HCT116 (cell line): ENCODE results near the gene CCDC158. TPM values are rescaled to one million over a fixed set of nuclear protein-coding genes. Genes with fewer than 3 reads are reported as not detected.

ENCODE experiments used
- ATAC-seq: fragments of 200-7000 bp; cut with Tn5 transposase; 2 replicates; pipeline ENCODE4 v1.9.1; 2020; ENCODE audit warnings: mild to moderate bottlenecking, moderate library complexity
- BruUV-seq: library from RNA; stranded (reverse); fragments of 400-500 nt; replicated peaks from 2 replicates; lab custom pipeline; 2021; lab: Mats Ljungman, UMichigan
- CTCF ChIA-PET: fragments of 300-600 bp; sonication (Branson Sonifier 250); formaldehyde crosslinking; loops from one replicate; lab custom pipeline; 2021; ENCODE audit warnings: antibody characterized with exemption; lab: Charles Lee
- POLR2A ChIA-PET: fragments of 300-600, 350-600 bp; sonication (Branson Sonifier 250); formaldehyde crosslinking; loops from one replicate; lab custom pipeline; 2021; ENCODE audit warnings: antibody characterized with exemption; lab: Charles Lee
- RAD21 ChIA-PET, 2 experiments: fragments of 300-600 bp; sonication (Branson Sonifier 250); formaldehyde crosslinking; loops; one replicate each; lab custom pipeline; 2023; ENCODE audit warnings: low total read pairs in 2 of 2; ENCODE audit not compliant: uncharacterized antibody in 2 of 2, unreplicated experiment in 2 of 2, low non-redundant PET in 1 of 2; lab: Charles Lee
- DNase-seq: peaks from one replicate; pipeline ENCODE4 v3.0.0-alpha.2; 2010; ENCODE audit warnings: low read depth, low spot score
- H2AFZ ChIP-seq: fragments of 200-600 bp; shearing (Covaris generic), sonication (generic); 2 replicates; pipeline ENCODE4 v1.6.1; 2017; ENCODE audit warnings: low read depth, mixed run types, mixed read lengths, antibody characterized with exemption, low read length; ENCODE audit not compliant: poor library complexity, severe bottlenecking
- H3K27ac ChIP-seq: 2 replicates; pipeline ENCODE4 v1.5.1; 2012; ENCODE audit warnings: low read depth, low read length
- H3K27me3 ChIP-seq: fragments of 200-600 bp; sonication (generic); 2 replicates; pipeline ENCODE4 v1.6.1; 2016; ENCODE audit warnings: mixed run types, low read length, mixed read lengths; ENCODE audit not compliant: insufficient read depth
- H3K36me3 ChIP-seq, 2 experiments: fragments of 200-500 bp in 1 of 2; fragments of 200-600 bp in 1 of 2; sonication (Bioruptor generic) in 1 of 2; sonication (generic) in 1 of 2; 2 replicates each; pipeline versions ENCODE4 v1.5.1 to v1.6.1; 2014 to 2016; ENCODE audit warnings: low read length in 2 of 2, inconsistent platforms in 1 of 2, mixed read lengths in 1 of 2, mixed run types in 1 of 2; ENCODE audit not compliant: insufficient read depth in 2 of 2, control insufficient read depth in 1 of 2
- H3K4me1 ChIP-seq, 2 experiments: fragments of 200-600 bp in 1 of 2; sonication (generic) in 1 of 2; 2 replicates each; pipeline versions ENCODE4 v1.5.1 to v1.6.1; 2012 to 2017; ENCODE audit warnings: low read length in 2 of 2, inconsistent platforms in 1 of 2, mild to moderate bottlenecking in 1 of 2, mixed read lengths in 1 of 2, mixed run types in 1 of 2, moderate library complexity in 1 of 2; ENCODE audit not compliant: insufficient read depth in 2 of 2, control insufficient read depth in 1 of 2
- H3K4me2 ChIP-seq: fragments of 200-600 bp; sonication (generic); 2 replicates; pipeline ENCODE4 v1.6.1; 2017; ENCODE audit warnings: mixed run types, low read length, mixed read lengths
- H3K4me3 ChIP-seq, 2 experiments: fragments of 200-600 bp in 1 of 2; sonication (generic) in 1 of 2; replicated peaks in 1 of 2; 2 replicates each; pipeline ENCODE4 v1.5.1; 2011 to 2016; ENCODE audit warnings: low read length in 2 of 2, control low read depth in 1 of 2, low read depth in 1 of 2, mild to moderate bottlenecking in 1 of 2, mixed read lengths in 1 of 2, mixed run types in 1 of 2
- H3K79me2 ChIP-seq: fragments of 200-600 bp; sonication (generic); 2 replicates; pipeline ENCODE4 v1.6.1; 2017; ENCODE audit warnings: mild to moderate bottlenecking, mixed run types, low read length, moderate library complexity, mixed read lengths; ENCODE audit not compliant: insufficient read depth
- H3K9ac ChIP-seq: fragments of 200-600 bp; sonication (generic); 2 replicates; pipeline ENCODE4 v1.6.1; 2016; ENCODE audit warnings: low read length, mixed read lengths
- H3K9me2 ChIP-seq: fragments of 200-600 bp; sonication (generic), shearing (Covaris generic); 2 replicates; pipeline ENCODE4 v1.6.1; 2017; ENCODE audit warnings: mixed run types, mild to moderate bottlenecking, moderate library complexity; ENCODE audit not compliant: insufficient read depth
- H3K9me3 ChIP-seq, 2 experiments: fragments of 200-500 bp in 1 of 2; fragments of 200-600 bp in 1 of 2; sonication (Bioruptor generic) in 1 of 2; sonication (generic) in 1 of 2; 2 replicates each; pipeline ENCODE4 v1.6.1; 2014 to 2017; ENCODE audit warnings: low read length in 2 of 2, mixed read lengths in 2 of 2, inconsistent platforms in 1 of 2, low read depth in 1 of 2, mild to moderate bottlenecking in 1 of 2, mixed run types in 1 of 2, moderate library complexity in 1 of 2; ENCODE audit not compliant: control insufficient read depth in 1 of 2, insufficient read depth in 1 of 2
- H4K20me1 ChIP-seq: fragments of 200-600 bp; sonication (generic), shearing (Covaris generic); 2 replicates; pipeline ENCODE4 v1.6.1; 2017; ENCODE audit warnings: mixed run types, mild to moderate bottlenecking, moderate library complexity; ENCODE audit not compliant: insufficient read depth
- CBX3 ChIP-seq: IDR thresholded peaks from 2 replicates; pipeline ENCODE4 v1.6.1; 2012; ENCODE audit warnings: low read depth
- CEBPB ChIP-seq: IDR thresholded peaks from 2 replicates; pipeline ENCODE4 v1.6.1; 2012; ENCODE audit warnings: low read depth
- EZH2phosphoT487 ChIP-seq: fragments of 200-600 bp; IDR thresholded peaks from 2 replicates; pipeline ENCODE4 v1.6.1; 2018; ENCODE audit warnings: antibody characterized with exemption, borderline replicate concordance
- POLR2A ChIP-seq: IDR thresholded peaks from 2 replicates; pipeline ENCODE4 v1.7.0; 2011; ENCODE audit warnings: borderline replicate concordance; ENCODE audit not compliant: insufficient read depth, insufficient read length; ENCODE audit errors: extremely low read depth
- POLR2AphosphoS5 ChIP-seq: IDR thresholded peaks from 2 replicates; pipeline ENCODE4 v1.6.1; 2011; ENCODE audit warnings: mild to moderate bottlenecking, low read depth, low read length, moderate library complexity
- SP1 ChIP-seq: IDR thresholded peaks from 2 replicates; pipeline ENCODE4 v1.6.1; 2012; ENCODE audit warnings: low read depth
- TCF7L2 ChIP-seq: IDR thresholded peaks from 2 replicates; pipeline ENCODE4 v1.7.0; 2011; ENCODE audit warnings: borderline replicate concordance, inconsistent platforms; ENCODE audit not compliant: insufficient read depth, insufficient read length; ENCODE audit errors: extremely low read depth
- ZBTB33 ChIP-seq: IDR thresholded peaks from 2 replicates; pipeline ENCODE4 v1.6.1; 2011; ENCODE audit warnings: mild to moderate bottlenecking, low read length, moderate library complexity; ENCODE audit not compliant: insufficient replicate concordance; ENCODE audit errors: extremely low read depth
- ZFX ChIP-seq: fragments of 450-650 bp; IDR thresholded peaks from 2 replicates; pipeline ENCODE4 v1.6.1; 2017
- ZNF274 ChIP-seq: fragments of 200-500 bp; sonication (Bioruptor generic); IDR thresholded peaks from 2 replicates; pipeline ENCODE4 v1.6.1; 2014; ENCODE audit warnings: mild to moderate bottlenecking, low read depth, low read length, inconsistent platforms
- intact Hi-C: fragments of 100-400 bp; cut with micrococcal nuclease; formaldehyde crosslinking; loops from 2 replicates; pipeline ENCODE4 v1.10.0; 2022
- total RNA-seq: library from RNA; stranded (reverse); gene quantifications from one replicate; pipeline ENCODE4 v1.2.1, GENCODE V29; 2021; ENCODE audit not compliant: unreplicated experiment
- TF ChIP-seq, protein P1 (sequence below): IDR thresholded peaks from 2 replicates; pipeline ENCODE4 v1.6.1; 2012; ENCODE audit warnings: low read depth
- TF ChIP-seq, protein P2 (sequence below): IDR thresholded peaks from 2 replicates; pipeline ENCODE4 v1.6.1; 2012

CCDC158 gene
- total RNA-seq, 1 experiment from 2014 or later: not detected

DNA sequence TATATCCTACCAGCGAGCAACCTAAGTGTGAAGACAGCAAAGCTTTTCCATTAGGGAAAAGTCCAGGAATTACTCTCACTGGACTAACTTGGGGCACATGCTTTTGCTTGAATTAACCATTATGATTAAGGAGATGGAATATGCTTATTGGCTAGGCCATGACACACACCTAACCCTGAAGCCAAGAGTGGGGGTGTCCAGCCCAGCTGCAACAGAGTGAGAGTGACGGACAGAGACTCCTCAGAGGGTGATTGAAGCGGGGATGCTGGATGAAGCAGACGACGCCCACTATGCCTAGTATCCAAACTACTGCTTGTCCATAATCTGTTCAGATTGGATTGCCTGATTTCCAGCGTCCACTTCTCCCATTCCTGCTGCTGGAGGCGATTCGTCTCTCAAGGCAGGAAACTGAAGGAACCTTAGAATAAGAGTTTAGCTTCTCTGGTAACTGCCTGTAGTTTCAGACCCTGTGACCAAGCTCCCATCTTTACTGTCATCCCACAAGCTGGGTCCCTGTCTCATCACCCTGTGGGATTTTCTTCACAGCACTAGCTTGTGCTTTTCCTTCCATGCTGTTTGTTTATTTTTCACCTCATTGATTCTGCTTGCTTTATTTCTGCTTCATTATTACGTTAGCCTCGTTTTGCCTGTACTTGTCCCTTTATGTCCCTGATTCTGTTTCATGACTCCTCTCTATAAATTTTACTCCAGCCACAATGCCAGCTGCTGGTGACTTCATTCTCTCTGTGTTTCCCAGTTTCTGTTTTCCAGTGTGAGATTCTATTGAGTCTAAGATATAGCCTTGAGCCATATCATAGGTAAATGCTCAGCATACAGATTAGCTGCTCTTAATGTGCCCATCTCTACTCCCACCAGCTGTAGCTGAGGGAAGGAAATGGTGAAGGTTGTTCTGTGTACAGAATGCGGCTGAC lies 150.4 kb downstream of the CCDC158 start (continued):
- TF ChIP-seq, protein P1, sequence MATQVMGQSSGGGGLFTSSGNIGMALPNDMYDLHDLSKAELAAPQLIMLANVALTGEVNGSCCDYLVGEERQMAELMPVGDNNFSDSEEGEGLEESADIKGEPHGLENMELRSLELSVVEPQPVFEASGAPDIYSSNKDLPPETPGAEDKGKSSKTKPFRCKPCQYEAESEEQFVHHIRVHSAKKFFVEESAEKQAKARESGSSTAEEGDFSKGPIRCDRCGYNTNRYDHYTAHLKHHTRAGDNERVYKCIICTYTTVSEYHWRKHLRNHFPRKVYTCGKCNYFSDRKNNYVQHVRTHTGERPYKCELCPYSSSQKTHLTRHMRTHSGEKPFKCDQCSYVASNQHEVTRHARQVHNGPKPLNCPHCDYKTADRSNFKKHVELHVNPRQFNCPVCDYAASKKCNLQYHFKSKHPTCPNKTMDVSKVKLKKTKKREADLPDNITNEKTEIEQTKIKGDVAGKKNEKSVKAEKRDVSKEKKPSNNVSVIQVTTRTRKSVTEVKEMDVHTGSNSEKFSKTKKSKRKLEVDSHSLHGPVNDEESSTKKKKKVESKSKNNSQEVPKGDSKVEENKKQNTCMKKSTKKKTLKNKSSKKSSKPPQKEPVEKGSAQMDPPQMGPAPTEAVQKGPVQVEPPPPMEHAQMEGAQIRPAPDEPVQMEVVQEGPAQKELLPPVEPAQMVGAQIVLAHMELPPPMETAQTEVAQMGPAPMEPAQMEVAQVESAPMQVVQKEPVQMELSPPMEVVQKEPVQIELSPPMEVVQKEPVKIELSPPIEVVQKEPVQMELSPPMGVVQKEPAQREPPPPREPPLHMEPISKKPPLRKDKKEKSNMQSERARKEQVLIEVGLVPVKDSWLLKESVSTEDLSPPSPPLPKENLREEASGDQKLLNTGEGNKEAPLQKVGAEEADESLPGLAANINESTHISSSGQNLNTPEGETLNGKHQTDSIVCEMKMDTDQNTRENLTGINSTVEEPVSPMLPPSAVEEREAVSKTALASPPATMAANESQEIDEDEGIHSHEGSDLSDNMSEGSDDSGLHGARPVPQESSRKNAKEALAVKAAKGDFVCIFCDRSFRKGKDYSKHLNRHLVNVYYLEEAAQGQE: no peak
- TF ChIP-seq CEBPB: no peak
- TF ChIP-seq SP1: no peak
- no peak for TF ChIP-seq TCF7L2
- TF ChIP-seq POLR2A: no peak
- no peak for TF ChIP-seq ZFX
- no peak for TF ChIP-seq CBX3
- TF ChIP-seq, all 23 proteins: peak for 0

GRCh38 chr4:76267811-76268210 lies 153.1 kb downstream of the CCDC158 start:
- Histone ChIP-seq H3K9me3 (no peaks in the 10 kb centered on the region), H3K79me2 (no peaks in the 10 kb centered on the region), H2AFZ (no peak overlapping the region), H3K27me3 (no peaks in the 10 kb centered on the region), H3K9me2 (no peaks in the 10 kb centered on the region), H3K4me3 (no peak overlapping the region), H3K9ac (no peak overlapping the region), H3K36me3 (no peaks in the 10 kb centered on the region), H3K27ac (no peak overlapping the region), H4K20me1 (no peaks in the 10 kb centered on the region), H3K4me2 (no peak overlapping the region), H3K4me1 (no peaks in the 10 kb centered on the region)
- DNase-seq (no peak), ATAC-seq (no peak)
- intact Hi-C loops: no loop called here
- CTCF ChIA-PET: no interaction called here
- POLR2A ChIA-PET: no interaction called here
- RAD21 ChIA-PET: no interaction called here
- BruUV-seq: no TSS peak
- TF ChIP-seq POLR2A (no peak), ZBTB33 (no peak), EZH2phosphoT487 (no peak), ZNF274 (no peak), TCF7L2 (no peak), POLR2AphosphoS5 (no peak), SP1 (no peak), CEBPB (no peak)
- TF ChIP-seq, protein P2, sequence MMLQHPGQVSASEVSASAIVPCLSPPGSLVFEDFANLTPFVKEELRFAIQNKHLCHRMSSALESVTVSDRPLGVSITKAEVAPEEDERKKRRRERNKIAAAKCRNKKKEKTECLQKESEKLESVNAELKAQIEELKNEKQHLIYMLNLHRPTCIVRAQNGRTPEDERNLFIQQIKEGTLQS: no peak
- TF ChIP-seq, protein P1: no peak
